ENCODE results near the gene EIF2S1.

GRCh38 chr14:67416810-67417209 lies 56.7 kb downstream of the EIF2S1 start:
- TF ChIP-seq EZH2 (conservative IDR thresholded peaks at IDR 0.05; ENCODE audit: low read depth, low read length), result no peak
- no peak for TF ChIP-seq THAP9 (CRISPR knock-in tag; IDR thresholded peaks at IDR 0.05; ENCODE audit: borderline replicate concordance)
- TF ChIP-seq CTCF (CRISPR knock-in tag; IDR thresholded peaks at IDR 0.05), result no peak
- TF ChIP-seq ZBTB43 (CRISPR knock-in tag; conservative IDR thresholded peaks at IDR 0.05), result no peak
- TF ChIP-seq ZNF136 (CRISPR knock-in tag; IDR thresholded peaks at IDR 0.05; ENCODE audit: low read depth), result no peak
- no peak for TF ChIP-seq KDM1A (CRISPR knock-in tag; IDR thresholded peaks at IDR 0.05)
- no peak for TF ChIP-seq ZMYM4 (CRISPR knock-in tag; IDR thresholded peaks at IDR 0.05)
- TF ChIP-seq ZNF432 (CRISPR knock-in tag; IDR thresholded peaks at IDR 0.05; ENCODE audit: borderline replicate concordance), result no peak
- TF ChIP-seq NFE2L2 (IDR thresholded peaks at IDR 0.05; ENCODE audit: low read length), result no peak
- no peak for TF ChIP-seq MTA3 (CRISPR knock-in tag; IDR thresholded peaks at IDR 0.05)
- TF ChIP-seq KAT2B (IDR thresholded peaks at IDR 0.05; ENCODE audit: borderline replicate concordance, low read depth, low read length), result no peak
- TF ChIP-seq ZNF704 (CRISPR knock-in tag; IDR thresholded peaks at IDR 0.05; ENCODE audit: borderline replicate concordance), result no peak
- no peak for TF ChIP-seq CEBPZ (IDR thresholded peaks at IDR 0.05; ENCODE audit: low read length)
- no peak for TF ChIP-seq ZNF790 (CRISPR knock-in tag; IDR thresholded peaks at IDR 0.05; ENCODE audit: borderline replicate concordance)
